HL-60/S4 treated with retinoic acid at 250 ng/mL for 4 days and 3 days (cell line): ENCODE measurements around the gene LOXL4.

ENCODE experiments used
- in situ Hi-C: fragments of 300-500 bp; cut with MboI; formaldehyde crosslinking; loops from 2 replicates; pipeline ENCODE4 v1.7.0; 2022; ENCODE audit warnings: low sequenced_read_pairs

Gene LOXL4

GRCh38 chr10:98265403-98266378 is 2.3 kb downstream of the LOXL4 start:
- in situ Hi-C loops = no loop called here

GRCh38 chr10:98264378-98265065 is 3.5 kb downstream of the LOXL4 start:
- in situ Hi-C loops = no loop called here

GRCh38 chr10:98263088-98263487 is 4.9 kb downstream of the LOXL4 start:
- in situ Hi-C loops = no loop called here

GRCh38 chr10:98262571-98262970 is 5.4 kb downstream of the LOXL4 start:
- in situ Hi-C loops = no loop called here

GRCh38 chr10:98261436-98262277 is 6.3 kb downstream of the LOXL4 start:
- in situ Hi-C loops = no loop called here

GRCh38 chr10:98260752-98261151 is 7.2 kb downstream of the LOXL4 start:
- in situ Hi-C loops = no loop called here

GRCh38 chr10:98260350-98260749 is 7.6 kb downstream of the LOXL4 start:
- in situ Hi-C loops = no loop called here

GRCh38 chr10:98259606-98260315 is 8.2 kb downstream of the LOXL4 start:
- in situ Hi-C loops = no loop called here

GRCh38 chr10:98258683-98259454 is 9.1 kb downstream of the LOXL4 start:
- in situ Hi-C loops = no loop called here

- in situ Hi-C loops = no loop called here
Measured at GRCh38 chr10:98257961-98258360, 10.0 kb downstream of the LOXL4 start.

GRCh38 chr10:98257198-98257597 is 10.8 kb downstream of the LOXL4 start:
- in situ Hi-C loops = no loop called here

- in situ Hi-C loops = no loop called here
Measured at GRCh38 chr10:98256692-98257091, 11.3 kb downstream of the LOXL4 start.

GRCh38 chr10:98255146-98255877 is 12.7 kb downstream of the LOXL4 start:
- in situ Hi-C loops = no loop called here

GRCh38 chr10:98254234-98254974 is 13.6 kb downstream of the LOXL4 start:
- in situ Hi-C loops = no loop called here

GRCh38 chr10:98253499-98253898 is 14.5 kb downstream of the LOXL4 start:
- in situ Hi-C loops = no loop called here

GRCh38 chr10:98252464-98252863 is 15.5 kb downstream of the LOXL4 start:
- in situ Hi-C loops = no loop called here

- in situ Hi-C loops = no loop called here
Measured at GRCh38 chr10:98251399-98251798, 16.6 kb downstream of the LOXL4 start.

GRCh38 chr10:98249134-98249533 is 18.9 kb downstream of the LOXL4 start:
- in situ Hi-C loops = no loop called here
